Fibroblast of lung (primary cell): ENCODE results near the gene GFER.

ENCODE experiments used
- EZH2 ChIP-seq: IDR thresholded peaks from 2 replicates; pipeline ENCODE4 v1.5.1; 2012; ENCODE audit warnings: low read length, control low read depth, mild to moderate bottlenecking; ENCODE audit errors: missing control alignments
- TF ChIP-seq, protein P1 (sequence below), 2 donors: IDR thresholded peaks in 1 of 2; conservative IDR thresholded peaks in 1 of 2; 1 replicate in 1 of 2; 2 replicates in 1 of 2; pipeline ENCODE4 v1.5.1; 2011 to 2012; ENCODE audit warnings: low read length in 2 of 2, control low read depth in 1 of 2, inconsistent platforms in 1 of 2, low read depth in 1 of 2, mild to moderate bottlenecking in 1 of 2

- TF ChIP-seq, protein P1, sequence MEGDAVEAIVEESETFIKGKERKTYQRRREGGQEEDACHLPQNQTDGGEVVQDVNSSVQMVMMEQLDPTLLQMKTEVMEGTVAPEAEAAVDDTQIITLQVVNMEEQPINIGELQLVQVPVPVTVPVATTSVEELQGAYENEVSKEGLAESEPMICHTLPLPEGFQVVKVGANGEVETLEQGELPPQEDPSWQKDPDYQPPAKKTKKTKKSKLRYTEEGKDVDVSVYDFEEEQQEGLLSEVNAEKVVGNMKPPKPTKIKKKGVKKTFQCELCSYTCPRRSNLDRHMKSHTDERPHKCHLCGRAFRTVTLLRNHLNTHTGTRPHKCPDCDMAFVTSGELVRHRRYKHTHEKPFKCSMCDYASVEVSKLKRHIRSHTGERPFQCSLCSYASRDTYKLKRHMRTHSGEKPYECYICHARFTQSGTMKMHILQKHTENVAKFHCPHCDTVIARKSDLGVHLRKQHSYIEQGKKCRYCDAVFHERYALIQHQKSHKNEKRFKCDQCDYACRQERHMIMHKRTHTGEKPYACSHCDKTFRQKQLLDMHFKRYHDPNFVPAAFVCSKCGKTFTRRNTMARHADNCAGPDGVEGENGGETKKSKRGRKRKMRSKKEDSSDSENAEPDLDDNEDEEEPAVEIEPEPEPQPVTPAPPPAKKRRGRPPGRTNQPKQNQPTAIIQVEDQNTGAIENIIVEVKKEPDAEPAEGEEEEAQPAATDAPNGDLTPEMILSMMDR (conservative IDR thresholded peaks at IDR 0.05 in 1 of 2, IDR thresholded peaks at IDR 0.05 in 1 of 2; ENCODE audit: low read depth in 1 of 2, low read length in 2 of 2): no peak
- no peak for TF ChIP-seq EZH2
Measured at GRCh38 chr16:1942047-1942809, 41.8 kb upstream of the GFER start.
